Measurements from ENCODE around the gene MSL1. TPM values are rescaled to one million over a fixed set of nuclear protein-coding genes. Genes with fewer than 3 reads are reported as not detected.

The MSL1 gene
- total RNA-seq, 4 donors from 2014 or later: 69.3 to 166 (median 86.9) TPM

- H3K27ac ChIP-seq: peak overlapping the region; percentile 88
- TF ChIP-seq CTCF (IDR thresholded peaks at IDR 0.05): no peak
- TF ChIP-seq EP300 (IDR thresholded peaks at IDR 0.05): no peak
- no peak for TF ChIP-seq POLR2AphosphoS5 (IDR thresholded peaks at IDR 0.05)
- TF ChIP-seq POLR2A (IDR thresholded peaks at IDR 0.05): no peak
- peaks cover 26% of the 10 kb centered on the region for H3K36me3 ChIP-seq
- 67% methylated on average over 7 of the region's 7 CpGs for WGBS
- no peak for DNase-seq (ENCODE audit: low spot score in 2 of 2)
- peaks cover 35% of the 10 kb centered on the region for H3K4me1 ChIP-seq
- no peak overlapping the region for H3K4me3 ChIP-seq
- no peaks in the 10 kb centered on the region for H3K9me3 ChIP-seq
- H3K27me3 ChIP-seq: no peaks in the 10 kb centered on the region
These were observed 54.4 kb downstream of the MSL1 start for GRCh38 chr17:40175928-40176753.

GRCh38 chr17:40176754-40177110, 55.0 kb downstream of the MSL1 start:
- peaks cover 20% of the 10 kb centered on the region for H3K36me3 ChIP-seq
- H3K27me3 ChIP-seq: no peaks in the 10 kb centered on the region
- peak overlapping the region; percentile 88 for H3K27ac ChIP-seq
- peak overlapping the region; percentile 67 for H3K4me3 ChIP-seq
- no peaks in the 10 kb centered on the region for H3K9me3 ChIP-seq
- WGBS: 50% methylated on average over 2 of the region's 2 CpGs
- peak in 1 of 2 donors; percentile 78 for DNase-seq (ENCODE audit: low spot score in 2 of 2)
- peaks cover 41% of the 10 kb centered on the region for H3K4me1 ChIP-seq
- peak in 1 of 3 donors; percentile 31 for TF ChIP-seq POLR2AphosphoS5 (IDR thresholded peaks at IDR 0.05)
- no peak for TF ChIP-seq EP300 (IDR thresholded peaks at IDR 0.05)

- H3K36me3 ChIP-seq: peaks cover 14% of the 10 kb centered on the region
- DNase-seq (ENCODE audit: low spot score in 2 of 2): peak; percentile 88 to 90
- H3K9me3 ChIP-seq: no peaks in the 10 kb centered on the region
- peak within 1 kb of the TSS; percentile 88 for H3K27ac ChIP-seq
- no peak for TF ChIP-seq EP300 (IDR thresholded peaks at IDR 0.05)
- TF ChIP-seq POLR2A (IDR thresholded peaks at IDR 0.05): no peak
- TF ChIP-seq POLR2AphosphoS5 (IDR thresholded peaks at IDR 0.05): no peak
- H3K4me3 ChIP-seq: peak within 1 kb of the TSS; percentile 67
- WGBS: 0% methylated on average over 53 of the region's 57 CpGs
- peaks cover 47% of the 10 kb centered on the region for H3K4me1 ChIP-seq
- H3K27me3 ChIP-seq: no peaks in the 10 kb centered on the region
These were observed 55.6 kb downstream of the MSL1 start, which contains the start of gene RAPGEFL1 for GRCh38 chr17:40177275-40177874. Gene RAPGEFL1 (plus strand): TSS chr17:40177470. CDS start chr17:40177862, 392 bp downstream.

- no peaks in the 10 kb centered on the region for H3K27me3 ChIP-seq
- DNase-seq (ENCODE audit: low spot score in 2 of 2): no peak
- H3K9me3 ChIP-seq: no peaks in the 10 kb centered on the region
- peaks cover 9% of the 10 kb centered on the region for H3K36me3 ChIP-seq
- H3K27ac ChIP-seq: peak overlapping the region; percentile 88
- 31% methylated on average over 6 of the region's 46 CpGs for WGBS
- TF ChIP-seq POLR2AphosphoS5 (IDR thresholded peaks at IDR 0.05) (no peak), POLR2A (IDR thresholded peaks at IDR 0.05) (no peak), CTCF (IDR thresholded peaks at IDR 0.05) (no peak), EP300 (IDR thresholded peaks at IDR 0.05) (no peak)
- H3K4me1 ChIP-seq: peaks cover 50% of the 10 kb centered on the region
- H3K4me3 ChIP-seq: peak overlapping the region; percentile 67
These were observed 56.3 kb downstream of the MSL1 start for GRCh38 chr17:40178021-40178601.

GRCh38 chr17:40178660-40179059, 56.9 kb downstream of the MSL1 start:
- H3K9me3 ChIP-seq: no peaks in the 10 kb centered on the region
- no peaks in the 10 kb centered on the region for H3K27me3 ChIP-seq
- peak overlapping the region; percentile 67 for H3K4me3 ChIP-seq
- DNase-seq (ENCODE audit: low spot score in 2 of 2): no peak
- no peak for TF ChIP-seq POLR2AphosphoS5 (IDR thresholded peaks at IDR 0.05)
- no peak for TF ChIP-seq CTCF (IDR thresholded peaks at IDR 0.05)
- no peak for TF ChIP-seq EP300 (IDR thresholded peaks at IDR 0.05)
- TF ChIP-seq POLR2A (IDR thresholded peaks at IDR 0.05): no peak
- peaks cover 6% of the 10 kb centered on the region for H3K36me3 ChIP-seq
- 69% methylated on average over 7 of the region's 7 CpGs for WGBS
- peak overlapping the region; percentile 88 for H3K27ac ChIP-seq
- H3K4me1 ChIP-seq: peaks cover 50% of the 10 kb centered on the region
